NCI-H1694 treated with DMSO at 0.1 percent for 48 hours (cell line): Measurements from ENCODE around the gene MAD1L1.
"Not testable (repeated sequence)": the region's sequence is repeated elsewhere in the genome, so short reads cannot be mapped to it uniquely, and the experiment has no call there.

Experiments used
- DNase-seq: peaks from one replicate; lab custom pipeline; 2025; lab: John Stamatoyannopoulos, UW

The MAD1L1 gene

DNA sequence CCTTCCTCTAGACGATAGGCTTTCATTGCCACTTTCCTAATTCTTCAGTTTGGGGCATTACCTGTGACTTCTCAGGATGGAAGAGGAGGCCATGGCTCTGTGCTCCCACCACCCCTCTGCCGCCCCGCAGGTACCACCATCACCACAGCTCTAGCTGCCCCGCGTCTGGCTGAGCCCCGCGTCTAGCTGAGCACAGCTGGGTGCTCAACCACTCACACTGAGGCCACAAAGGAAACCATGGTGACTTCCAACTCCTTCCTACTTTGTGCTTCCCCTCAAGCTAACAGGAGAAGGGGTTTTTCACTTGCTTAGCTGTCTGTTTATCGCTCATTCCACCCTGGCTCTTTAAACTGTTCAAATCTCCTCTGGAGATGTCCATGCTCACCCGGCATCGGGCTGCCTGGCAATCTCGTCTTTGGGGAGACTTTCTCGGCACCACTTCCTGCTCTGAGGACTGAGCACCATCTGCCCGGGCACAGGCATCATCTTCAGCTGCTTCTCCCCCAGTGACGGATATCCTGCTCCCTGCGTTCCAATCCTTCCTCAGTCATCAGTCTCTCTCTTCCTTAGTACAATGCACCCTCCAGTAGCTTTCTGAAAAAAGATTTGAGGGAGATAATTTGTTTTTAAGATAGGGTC is 59.4 kb downstream of the MAD1L1 start:
- no peak for DNase-seq

DNA sequence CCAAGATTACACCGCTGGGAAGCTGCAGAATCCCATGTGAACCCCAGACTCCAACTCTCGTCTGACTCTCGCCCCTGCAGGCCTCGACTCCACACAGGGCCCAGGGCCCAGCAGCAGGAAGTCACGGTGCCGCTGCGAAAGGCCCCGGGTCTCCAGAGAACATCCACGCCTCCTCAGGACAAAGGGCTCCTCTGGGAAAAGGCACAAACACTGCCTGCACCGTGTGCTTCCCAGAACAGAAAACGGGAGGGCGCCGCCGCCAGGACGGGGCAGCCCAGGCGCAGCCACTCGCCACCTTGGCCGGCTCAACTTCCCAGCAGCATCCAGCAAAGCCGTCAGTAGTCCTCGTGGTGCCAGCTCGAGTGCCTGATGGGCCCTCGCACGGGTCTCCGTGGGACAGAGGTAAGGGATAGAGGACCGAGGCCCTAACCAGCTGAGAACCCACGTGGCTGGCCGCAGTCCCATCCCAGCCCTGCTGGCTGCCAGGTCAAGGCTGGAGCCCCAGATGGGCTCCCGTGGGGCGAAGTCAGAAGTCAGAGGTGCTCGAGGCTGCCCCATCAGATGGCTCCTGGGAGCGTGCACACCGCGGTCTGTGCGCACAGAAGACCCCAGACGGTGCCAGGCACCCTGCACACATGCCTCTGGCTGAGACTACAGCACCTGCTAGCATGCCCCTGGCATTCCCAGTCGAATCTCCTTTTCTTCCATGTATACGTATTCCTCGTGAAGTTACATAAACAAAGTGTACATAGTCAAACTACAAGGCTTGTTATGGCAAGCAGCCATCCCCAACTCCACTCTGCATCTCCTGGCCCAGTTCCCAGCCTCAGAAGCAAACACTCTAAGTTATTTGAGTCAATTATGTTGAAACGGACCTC is 60.2 kb downstream of the MAD1L1 start:
- DNase-seq = peak; percentile 17

DNA sequence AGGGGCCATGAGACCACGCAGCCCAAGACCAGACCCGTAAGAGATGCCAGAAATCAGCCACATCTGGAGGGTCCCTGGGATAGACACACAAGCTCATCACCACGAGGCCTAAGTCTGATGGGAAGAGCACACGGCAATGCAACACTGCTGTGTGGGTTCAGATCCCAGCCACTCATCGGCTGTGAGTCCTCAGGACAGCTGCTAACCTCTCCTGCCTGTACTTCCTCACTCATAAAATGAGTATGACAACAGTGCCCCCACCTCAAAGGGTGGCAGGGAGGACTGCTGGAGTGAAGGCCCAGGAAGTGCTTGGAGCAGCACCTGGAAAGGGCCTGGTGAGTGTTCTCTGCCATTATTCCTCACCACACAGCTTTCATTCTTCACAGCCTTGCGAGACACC is 60.9 kb downstream of the MAD1L1 start:
- DNase-seq = no peak

DNA sequence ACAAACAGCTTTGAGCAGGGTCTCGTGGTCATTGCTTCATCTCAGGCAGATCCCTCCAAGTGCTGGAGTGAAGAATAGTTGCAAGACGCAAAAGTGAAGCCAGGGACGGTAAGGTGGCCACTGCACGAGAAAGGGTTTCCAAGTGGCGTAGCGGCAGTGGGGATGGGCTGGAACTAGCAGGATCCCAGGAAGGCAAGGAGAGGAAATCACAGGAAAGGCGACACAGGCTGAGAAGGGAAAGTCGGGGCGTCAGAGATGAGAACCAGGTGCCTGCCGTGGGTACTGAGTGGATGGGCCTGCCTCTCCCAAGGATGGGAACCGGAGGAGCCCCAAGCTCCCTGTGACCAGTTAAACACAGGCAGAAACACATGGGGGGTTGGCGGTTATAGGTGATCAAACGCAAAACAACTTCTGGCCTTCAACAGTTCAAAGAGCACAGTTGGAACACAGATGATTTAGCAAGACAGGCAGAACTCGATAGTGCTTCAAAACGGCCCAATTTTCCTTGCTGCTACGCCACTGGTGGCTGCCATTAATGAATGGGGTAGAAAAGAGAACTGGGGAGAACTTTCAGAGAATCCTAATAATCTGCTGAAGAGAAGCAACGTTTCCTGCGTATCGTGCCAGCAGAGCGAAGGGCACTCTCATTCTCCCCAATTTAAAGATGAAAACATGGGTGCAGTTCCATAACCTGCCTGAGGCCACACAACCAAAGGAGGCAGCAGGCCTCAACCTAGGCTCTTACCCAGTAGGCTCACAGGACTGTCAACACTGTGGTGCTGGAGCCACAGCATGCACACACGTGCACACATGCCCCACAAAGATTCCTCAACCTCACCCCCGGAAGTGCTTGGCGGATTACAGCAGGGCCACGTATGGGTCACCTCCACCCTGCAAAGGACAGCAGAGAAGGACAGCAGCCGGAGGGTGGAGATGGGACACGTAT is 61.9 kb downstream of the MAD1L1 start:
- DNase-seq = no peak

DNA sequence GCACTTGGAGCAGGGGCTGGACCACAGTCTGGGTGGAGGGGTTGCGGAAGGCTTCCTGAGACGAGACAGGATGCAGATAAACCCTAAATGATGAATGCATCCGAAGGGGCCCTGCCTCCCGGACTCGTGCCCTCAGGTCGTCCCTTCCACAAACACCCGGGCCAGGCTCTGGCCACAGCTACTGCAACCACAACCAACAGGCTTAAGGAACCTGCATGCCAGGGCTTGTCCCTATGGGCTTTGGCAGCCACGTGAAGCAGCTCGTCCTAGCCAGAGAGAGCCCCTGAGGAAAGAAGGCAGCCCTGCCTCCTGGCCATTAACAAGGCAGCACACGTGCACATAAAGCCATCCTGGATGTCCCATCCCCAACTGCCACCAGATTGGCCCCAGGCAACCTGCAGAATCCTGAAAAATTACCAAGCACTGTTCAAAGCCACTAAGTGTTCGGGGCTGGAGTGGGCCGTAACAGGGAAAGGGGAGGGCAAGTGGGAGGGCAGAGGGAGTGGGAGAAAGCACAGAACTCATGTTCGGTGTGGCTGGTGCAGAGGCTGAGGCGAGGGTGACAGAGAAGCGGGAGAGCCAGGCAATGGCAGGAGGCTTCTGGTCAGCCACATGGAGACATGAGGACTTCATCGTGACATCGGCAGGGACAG is 62.7 kb downstream of the MAD1L1 start:
- DNase-seq = no peak

DNA sequence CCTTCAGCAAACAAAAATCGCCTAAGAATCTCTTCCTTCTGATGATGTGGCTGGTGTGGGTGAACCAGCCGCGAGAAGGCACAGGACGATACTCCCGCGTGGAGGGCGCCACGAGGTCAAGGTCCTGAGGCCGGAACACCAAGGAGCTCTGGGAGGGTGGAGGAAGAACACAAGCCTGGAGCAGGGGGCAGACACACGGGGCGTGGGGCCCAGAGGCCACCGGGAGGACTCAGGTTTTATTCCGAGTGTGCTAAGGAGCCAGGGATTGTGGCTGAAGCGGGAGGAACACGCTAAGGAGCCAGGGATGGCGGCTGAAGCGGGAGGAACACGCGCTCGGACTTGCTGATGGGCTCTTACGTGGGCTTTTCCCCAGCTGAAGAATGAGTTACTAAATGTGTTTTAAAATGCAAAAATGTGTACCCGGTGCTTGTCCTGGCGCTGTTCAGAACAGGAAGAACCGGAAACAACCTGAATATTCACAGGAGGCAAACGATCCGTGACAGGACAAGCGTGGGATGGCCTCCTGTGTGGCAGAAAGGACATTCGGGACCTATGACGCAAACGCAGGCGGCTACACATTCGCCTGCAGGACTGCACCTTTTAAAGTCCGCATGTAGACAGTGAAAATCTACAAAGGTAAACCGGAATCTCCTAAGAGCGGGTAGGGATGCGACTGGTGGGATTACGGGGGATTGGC is 64.0 kb downstream of the MAD1L1 start:
- no peak for DNase-seq

DNA sequence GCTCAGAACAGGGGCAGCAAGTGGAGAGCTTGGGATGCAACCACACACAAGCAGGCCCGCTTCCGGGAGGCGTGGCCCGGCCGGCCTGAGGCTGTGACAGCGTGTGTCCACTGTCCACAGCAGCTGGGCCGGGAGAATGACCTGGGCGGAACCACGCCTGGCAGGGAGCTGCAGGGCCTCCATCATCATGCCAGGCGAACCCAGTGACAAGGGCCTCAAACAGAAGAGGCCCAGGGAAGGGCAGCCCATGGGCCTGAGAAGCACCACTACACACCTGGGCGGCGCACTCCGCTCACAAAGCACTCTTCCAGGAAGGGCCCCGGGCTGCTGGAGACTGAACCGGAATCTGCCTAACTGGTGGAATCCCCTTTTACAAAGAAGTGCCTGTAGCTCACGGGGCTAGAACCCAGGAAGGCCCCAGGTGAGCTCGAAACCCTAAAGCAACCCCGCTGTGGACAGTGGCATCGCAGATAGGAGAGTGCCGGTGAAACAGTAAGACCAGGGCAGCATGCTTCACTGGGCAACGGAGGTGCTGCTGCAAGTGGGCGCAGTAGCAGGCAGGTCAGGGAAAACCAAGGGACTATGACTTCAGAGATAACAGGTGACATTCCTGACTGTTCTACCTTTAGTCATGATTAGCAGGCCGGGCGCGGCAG is 66.0 kb downstream of the MAD1L1 start:
- no peak for DNase-seq

DNA sequence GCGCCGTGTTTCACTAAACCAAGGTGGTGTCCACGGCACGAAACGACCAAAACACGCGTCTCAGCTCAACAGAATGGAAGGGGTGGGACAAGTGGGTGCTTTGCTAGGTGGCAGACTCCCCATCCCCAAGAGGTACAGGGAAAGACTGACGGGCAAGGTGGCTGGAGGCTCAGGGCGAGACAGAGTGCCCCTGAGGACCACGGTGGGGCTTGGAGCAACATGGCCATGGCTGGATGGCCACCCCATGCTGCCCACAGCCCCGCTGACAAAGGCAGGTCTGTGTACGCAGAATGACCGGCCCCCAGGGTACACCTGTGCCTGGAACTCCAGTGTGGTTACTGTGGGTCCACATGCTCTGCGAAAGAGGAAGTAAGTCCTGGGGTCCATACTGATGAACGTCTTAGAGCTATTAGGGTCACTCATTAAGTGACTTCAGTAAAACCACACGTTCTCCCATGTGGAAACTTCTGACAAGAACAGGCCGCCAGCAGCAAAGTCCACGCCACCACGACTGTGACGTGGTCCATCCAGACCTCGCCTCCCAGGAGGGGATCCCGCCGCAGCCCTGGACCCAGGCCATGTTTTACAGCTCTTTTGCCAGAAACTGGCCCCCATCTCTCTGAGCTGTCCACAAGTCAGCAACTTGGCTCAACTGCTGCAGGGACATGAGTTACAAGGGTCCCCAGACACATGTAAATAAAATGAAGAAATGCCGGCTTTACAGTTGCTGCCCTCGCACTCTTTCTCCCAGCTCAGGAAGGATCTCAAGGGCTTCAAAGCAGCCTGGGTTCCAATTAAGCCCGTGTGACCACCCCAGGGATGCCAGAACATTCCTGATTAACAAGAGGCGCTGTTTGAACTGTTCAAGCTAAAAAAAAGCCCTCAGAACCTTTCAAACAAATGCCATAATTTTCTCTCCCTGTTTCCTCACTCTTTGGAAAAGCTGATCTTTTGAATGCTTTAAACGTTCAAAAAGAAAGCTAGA is 66.8 kb downstream of the MAD1L1 start:
- DNase-seq = no peak

DNA sequence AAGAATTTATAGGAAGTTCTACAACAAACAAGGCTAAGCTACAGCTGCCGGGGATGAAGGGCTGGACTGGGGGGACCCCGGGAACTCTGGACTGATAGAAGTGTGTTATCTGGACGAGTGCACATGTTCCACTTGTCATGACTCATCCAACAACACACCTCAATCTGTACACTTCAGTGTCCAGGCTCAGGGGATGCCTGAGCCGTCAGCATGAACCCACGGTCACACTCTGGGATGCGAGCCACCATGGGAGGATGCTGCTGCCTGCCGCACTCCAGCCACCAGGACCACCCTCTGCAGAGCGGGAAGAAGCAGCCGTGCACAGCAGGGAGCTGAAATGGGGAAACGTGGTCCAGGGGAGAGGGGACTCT is 67.5 kb downstream of the MAD1L1 start:
- DNase-seq = no peak

DNA sequence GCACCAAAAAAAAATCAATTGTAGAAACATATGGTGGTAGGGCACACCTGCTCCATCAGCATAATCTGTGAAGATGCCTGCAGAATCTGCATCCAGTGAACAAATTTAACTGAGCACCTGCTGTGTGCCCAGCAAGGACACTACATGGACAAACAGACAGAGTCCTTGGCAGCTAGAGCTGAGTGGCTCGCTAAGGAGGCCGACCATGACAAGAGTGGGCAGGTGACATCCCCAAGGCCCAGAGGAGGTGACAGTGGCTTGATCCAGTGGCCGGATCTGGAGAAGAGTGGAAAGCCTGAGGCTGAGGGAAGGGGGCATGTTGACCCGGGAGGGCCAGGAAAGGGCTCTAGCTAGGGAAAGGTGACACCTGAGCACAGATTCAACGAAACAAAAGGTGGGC is 68.1 kb downstream of the MAD1L1 start:
- DNase-seq = no peak

DNA sequence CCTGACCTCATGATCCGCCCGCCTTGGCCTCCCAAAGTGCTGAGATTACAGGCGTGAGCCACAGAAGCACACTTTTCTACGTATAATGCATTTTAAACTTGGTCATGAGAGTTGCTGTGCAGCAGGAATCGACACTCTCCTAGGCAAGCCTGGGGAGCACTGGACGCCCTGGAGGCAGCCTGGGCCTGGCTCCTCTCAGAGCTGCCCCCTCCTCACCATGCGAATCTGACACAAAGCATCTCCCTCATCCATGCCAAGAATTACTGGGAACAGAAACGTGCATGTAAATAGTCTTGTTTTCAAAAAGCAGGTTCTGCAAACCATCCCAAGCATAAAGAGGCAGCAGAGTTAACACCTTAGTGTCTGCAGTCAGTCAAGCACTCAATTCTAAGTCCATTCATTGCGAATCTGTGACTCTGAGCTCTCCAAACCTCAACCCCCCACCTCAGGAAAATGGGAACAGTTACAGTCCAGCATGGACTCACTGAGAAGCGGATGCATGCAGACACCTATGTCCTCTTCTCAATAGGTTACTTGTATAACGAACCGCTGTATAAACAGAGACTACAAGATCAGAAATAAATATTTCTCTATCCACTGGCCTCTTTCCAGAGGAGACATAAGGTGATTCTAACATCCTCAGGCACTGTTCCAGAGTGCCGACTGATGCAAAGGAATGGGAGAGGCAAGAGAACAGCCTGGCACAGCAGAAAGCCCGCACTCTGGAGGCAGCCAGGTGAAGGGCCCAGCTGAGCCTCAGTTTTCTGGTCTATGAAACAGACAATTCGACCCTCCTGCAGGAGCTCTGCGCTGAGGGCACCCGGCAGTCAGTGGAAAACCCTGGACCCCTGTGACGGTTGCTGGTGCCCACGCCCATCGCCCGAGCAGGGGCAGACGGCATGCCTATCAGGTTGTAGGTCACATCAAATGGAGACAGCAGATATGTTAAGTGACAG is 68.9 kb downstream of the MAD1L1 start:
- peak; percentile 67 for DNase-seq

DNA sequence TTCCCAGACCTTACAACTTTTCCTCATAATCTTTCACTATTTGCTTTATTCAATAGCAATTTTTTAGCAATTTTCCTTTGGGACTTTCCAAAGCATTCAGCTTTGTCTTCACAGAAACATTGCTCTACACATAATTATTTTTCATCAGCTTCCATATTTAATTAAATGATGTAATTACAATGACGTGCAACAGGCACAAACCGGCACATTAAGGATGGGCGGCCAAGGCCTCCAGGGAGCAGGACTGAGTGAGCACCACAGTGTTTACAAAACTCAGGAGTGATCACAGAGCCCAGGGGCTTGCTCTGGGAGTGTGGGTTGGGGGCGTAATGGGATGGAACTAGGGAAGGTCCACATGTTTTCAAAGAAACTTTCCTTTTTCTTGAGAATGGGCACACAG is 69.8 kb downstream of the MAD1L1 start:
- DNase-seq = no peak

DNA sequence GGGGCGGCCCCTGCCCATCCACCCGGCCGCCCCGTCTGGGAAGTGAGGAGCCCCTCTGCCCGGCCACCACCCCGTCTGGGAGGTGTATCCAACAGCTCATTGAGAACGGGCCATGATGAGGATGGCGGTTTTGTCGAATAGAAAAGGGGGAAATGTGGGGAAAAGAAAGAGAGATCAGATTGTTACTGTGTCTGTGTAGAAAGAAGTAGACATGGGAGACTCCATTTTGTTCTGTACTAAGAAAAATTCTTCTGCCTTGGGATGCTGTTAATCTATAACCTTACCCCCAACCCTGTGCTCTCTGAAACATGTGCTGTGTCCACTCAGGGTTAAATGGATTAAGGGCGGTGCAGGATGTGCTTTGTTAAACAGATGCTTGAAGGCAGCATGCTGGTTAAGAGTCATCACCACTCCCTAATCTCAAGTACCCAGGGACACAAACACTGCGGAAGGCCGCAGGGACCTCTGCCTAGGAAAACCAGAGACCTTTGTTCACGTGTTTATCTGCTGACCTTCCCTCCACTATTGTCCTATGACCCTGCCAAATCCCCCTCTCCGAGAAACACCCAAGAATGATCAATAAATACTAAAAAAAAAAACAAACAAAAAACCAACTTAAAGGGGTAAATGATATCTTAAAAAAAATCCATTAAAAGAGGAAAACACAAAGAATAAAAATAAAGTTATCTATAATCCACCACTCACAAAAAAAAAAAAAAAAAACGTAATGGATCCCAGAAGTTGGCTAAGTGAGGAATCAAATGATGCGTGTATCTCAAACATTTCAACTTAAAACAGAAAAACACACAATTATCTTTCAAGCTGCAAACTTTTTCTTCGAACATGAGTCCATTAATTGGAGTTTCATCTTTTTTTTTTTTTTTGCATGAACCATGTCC is 70.5 kb downstream of the MAD1L1 start:
- not testable (repeated sequence) for DNase-seq

DNA sequence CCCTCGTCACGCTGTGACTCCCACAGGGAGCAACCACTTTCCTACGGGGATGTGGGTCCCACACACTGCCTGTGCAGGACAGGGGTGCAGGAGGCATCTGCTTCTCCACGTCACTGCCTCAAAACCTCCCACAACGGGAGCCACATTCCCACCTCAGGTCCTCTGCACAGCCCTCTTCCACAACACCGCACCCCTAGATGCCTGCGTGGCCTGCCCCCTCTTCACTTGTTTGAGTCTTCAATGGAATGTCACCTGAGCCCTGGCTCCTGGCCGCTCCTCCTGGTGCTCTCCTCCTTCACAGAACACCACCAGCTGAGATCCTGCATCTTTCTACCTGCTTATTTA is 73.6 kb downstream of the MAD1L1 start:
- DNase-seq = no peak

DNA sequence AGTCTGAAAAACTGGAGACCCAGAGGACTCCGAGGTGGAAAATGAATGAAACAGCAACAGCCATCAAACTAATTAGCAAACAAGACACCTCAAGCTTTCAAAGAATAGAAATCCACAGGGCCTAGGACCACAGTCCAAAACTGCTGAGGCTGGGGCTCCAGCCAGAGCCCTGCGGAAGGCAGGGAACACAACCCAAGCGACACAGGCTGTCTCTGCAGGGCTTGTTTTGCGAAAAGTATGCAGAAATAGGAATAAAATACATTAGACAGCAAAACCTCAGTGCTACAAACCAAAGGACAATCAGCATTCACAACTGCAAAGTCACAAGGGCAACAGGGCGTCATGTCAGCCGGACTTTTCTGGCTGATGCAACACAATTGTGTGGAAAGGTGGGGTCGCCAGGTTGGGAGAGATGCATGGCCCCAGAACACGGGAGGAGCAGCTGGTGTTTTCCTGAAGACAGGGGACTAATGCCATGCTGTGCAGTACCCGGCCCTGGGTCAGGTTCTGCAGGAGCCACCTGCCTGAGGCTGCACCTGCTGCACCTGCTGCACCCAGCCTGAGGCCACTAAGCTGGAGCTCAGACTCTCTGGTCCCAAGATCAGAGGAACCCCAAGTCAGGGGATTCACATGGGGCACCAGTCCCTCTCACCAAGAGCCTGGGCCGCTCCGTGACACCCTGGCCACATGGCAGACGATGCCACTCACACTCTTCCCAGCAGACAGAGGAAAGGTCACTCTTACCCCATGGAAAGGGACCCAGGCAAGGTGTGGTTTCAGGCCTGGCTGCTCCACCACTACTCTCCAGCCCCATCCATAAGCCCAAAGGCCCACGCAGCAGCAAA is 74.2 kb downstream of the MAD1L1 start:
- no peak for DNase-seq

DNA sequence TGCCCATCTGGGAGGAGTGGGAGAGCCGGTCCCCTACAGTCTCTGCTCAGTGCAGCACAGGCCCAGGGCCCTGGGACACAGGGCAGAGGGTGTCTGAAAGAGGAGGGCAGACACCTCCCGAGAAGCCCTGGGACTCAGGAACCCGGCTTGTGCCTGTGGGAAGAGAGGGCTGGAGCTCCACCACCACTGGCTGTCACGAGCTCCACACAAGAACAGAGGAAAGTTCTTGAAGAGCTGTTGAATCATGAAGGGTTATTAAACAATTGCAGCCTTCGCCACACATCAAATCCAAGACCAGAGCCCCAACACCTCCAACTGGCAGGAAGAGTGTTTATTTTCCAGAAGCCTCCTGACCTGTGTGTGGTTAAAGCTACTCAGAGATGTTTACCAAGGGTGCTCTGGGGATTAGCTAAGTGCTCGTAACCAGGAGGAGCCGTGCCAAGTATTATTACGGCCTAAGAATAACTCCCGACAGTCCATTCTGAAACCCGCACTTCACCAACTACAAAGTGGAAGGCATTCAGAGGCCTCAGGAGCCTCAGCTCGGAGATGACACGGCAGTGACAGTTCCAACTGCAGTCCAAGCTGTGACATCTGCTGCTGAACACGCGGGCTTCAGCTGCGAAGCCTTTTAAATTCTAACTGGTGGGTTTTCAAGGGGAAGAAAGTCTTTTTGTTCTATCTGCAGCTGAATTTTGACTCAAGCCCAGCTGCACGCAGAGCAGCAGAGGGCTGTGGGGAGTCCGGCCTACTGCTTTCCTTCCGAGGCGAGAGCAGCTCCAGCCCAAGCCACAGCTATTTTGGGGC is 75.1 kb downstream of the MAD1L1 start:
- DNase-seq = peak; percentile 42
